ENCODE measurements around the gene RBM24. TPM values are rescaled to one million over a fixed set of nuclear protein-coding genes. Genes with fewer than 3 reads are reported as not detected.
A peak's percentile ranks its signal among the peaks of the same experiment; 100 is the strongest.

RBM24 gene
- total RNA-seq, 2 donors from 2014 or later, result 0.15 to 0.86 TPM

GRCh38 chr6:17276766-17277165 lies 4.4 kb upstream of the RBM24 start:
- Mint-ChIP-seq H3K27ac (no peak overlapping the region), H3K4me1 (peaks cover 1% of the 10 kb centered on the region), H3K27me3 (peaks cover 61% of the 10 kb centered on the region), H3K4me3 (no peak overlapping the region), H3K36me3 (ENCODE audit: low read depth) (no peaks in the 10 kb centered on the region)
- no peak for DNase-seq
- H3K9me3 ChIP-seq (ENCODE audit: control insufficient read depth, low read length, poor library complexity, severe bottlenecking), result no peaks in the 10 kb centered on the region
- no peak for ATAC-seq

GRCh38 chr6:17277256-17277655 lies 3.9 kb upstream of the RBM24 start:
- ATAC-seq (no peak), DNase-seq (no peak)
- no peaks in the 10 kb centered on the region for H3K9me3 ChIP-seq (ENCODE audit: control insufficient read depth, low read length, poor library complexity, severe bottlenecking)
- no peak overlapping the region for H3K4me3 Mint-ChIP-seq
- peaks cover 6% of the 10 kb centered on the region for H3K4me1 Mint-ChIP-seq
- no peaks in the 10 kb centered on the region for H3K36me3 Mint-ChIP-seq (ENCODE audit: low read depth)
- H3K27ac Mint-ChIP-seq, result no peak overlapping the region
- H3K27me3 Mint-ChIP-seq, result peaks cover 66% of the 10 kb centered on the region

GRCh38 chr6:17278289-17279063 lies 2.7 kb upstream of the RBM24 start:
- DNase-seq (no peak), ATAC-seq (no peak)
- no peaks in the 10 kb centered on the region for H3K9me3 ChIP-seq (ENCODE audit: control insufficient read depth, low read length, poor library complexity, severe bottlenecking)
- H3K4me1 Mint-ChIP-seq, result peaks cover 6% of the 10 kb centered on the region
- H3K36me3 Mint-ChIP-seq (ENCODE audit: low read depth), result no peaks in the 10 kb centered on the region
- H3K27ac Mint-ChIP-seq, result no peak overlapping the region
- H3K4me3 Mint-ChIP-seq, result no peak overlapping the region
- peaks cover 74% of the 10 kb centered on the region for H3K27me3 Mint-ChIP-seq

GRCh38 chr6:17280138-17280537 lies 1.0 kb upstream of the RBM24 start:
- H3K9me3 ChIP-seq (ENCODE audit: control insufficient read depth, low read length, poor library complexity, severe bottlenecking), result no peaks in the 10 kb centered on the region
- no peak for DNase-seq
- no peaks in the 10 kb centered on the region for H3K36me3 Mint-ChIP-seq (ENCODE audit: low read depth)
- no peak for ATAC-seq
- H3K4me1 Mint-ChIP-seq, result peaks cover 6% of the 10 kb centered on the region
- H3K27me3 Mint-ChIP-seq, result peaks cover 72% of the 10 kb centered on the region
- no peak overlapping the region for H3K4me3 Mint-ChIP-seq
- no peak overlapping the region for H3K27ac Mint-ChIP-seq

GRCh38 chr6:17280552-17281090 lies 540 bp upstream of the RBM24 start:
- Mint-ChIP-seq H3K4me1 (peaks cover 6% of the 10 kb centered on the region), H3K27me3 (peaks cover 77% of the 10 kb centered on the region), H3K27ac (no peak overlapping the region), H3K36me3 (ENCODE audit: low read depth) (no peaks in the 10 kb centered on the region), H3K4me3 (peak overlapping the region; percentile 77)
- ATAC-seq, result no peak
- H3K9me3 ChIP-seq (ENCODE audit: control insufficient read depth, low read length, poor library complexity, severe bottlenecking), result no peaks in the 10 kb centered on the region
- peak in 1 of 3 donors; percentile 4 for DNase-seq

GRCh38 chr6:17281497-17282481 lies 628 bp downstream of the RBM24 start:
- Mint-ChIP-seq H3K36me3 (ENCODE audit: low read depth) (no peaks in the 10 kb centered on the region), H3K27me3 (peaks cover 85% of the 10 kb centered on the region), H3K4me3 (peak overlapping the region; percentile 86), H3K4me1 (peaks cover 6% of the 10 kb centered on the region), H3K27ac (no peak overlapping the region)
- ATAC-seq (no peak), DNase-seq (no peak)
- no peaks in the 10 kb centered on the region for H3K9me3 ChIP-seq (ENCODE audit: control insufficient read depth, low read length, poor library complexity, severe bottlenecking)

GRCh38 chr6:17283074-17283473 lies 1.9 kb downstream of the RBM24 start:
- peaks cover 6% of the 10 kb centered on the region for H3K4me1 Mint-ChIP-seq
- H3K27ac Mint-ChIP-seq, result no peak overlapping the region
- no peak overlapping the region for H3K4me3 Mint-ChIP-seq
- H3K9me3 ChIP-seq (ENCODE audit: control insufficient read depth, low read length, poor library complexity, severe bottlenecking), result peaks cover 2% of the 10 kb centered on the region
- peaks cover 82% of the 10 kb centered on the region for H3K27me3 Mint-ChIP-seq
- H3K36me3 Mint-ChIP-seq (ENCODE audit: low read depth), result no peaks in the 10 kb centered on the region
- ATAC-seq (no peak), DNase-seq (no peak)

- ATAC-seq (no peak), DNase-seq (no peak)
- peaks cover 62% of the 10 kb centered on the region for H3K27me3 Mint-ChIP-seq
- H3K36me3 Mint-ChIP-seq (ENCODE audit: low read depth), result no peaks in the 10 kb centered on the region
- no peak overlapping the region for H3K4me3 Mint-ChIP-seq
- no peak overlapping the region for H3K27ac Mint-ChIP-seq
- H3K9me3 ChIP-seq (ENCODE audit: control insufficient read depth, low read length, poor library complexity, severe bottlenecking), result peaks cover 2% of the 10 kb centered on the region
- no peaks in the 10 kb centered on the region for H3K4me1 Mint-ChIP-seq
These were observed 8.5 kb downstream of the RBM24 start for GRCh38 chr6:17289630-17290061.

GRCh38 chr6:17291778-17292177 lies 10.6 kb downstream of the RBM24 start:
- DNase-seq, result no peak
- H3K36me3 Mint-ChIP-seq (ENCODE audit: low read depth), result no peaks in the 10 kb centered on the region
- H3K27ac Mint-ChIP-seq, result no peak overlapping the region
- H3K4me1 Mint-ChIP-seq, result no peaks in the 10 kb centered on the region
- no peak overlapping the region for H3K4me3 Mint-ChIP-seq
- H3K9me3 ChIP-seq (ENCODE audit: control insufficient read depth, low read length, poor library complexity, severe bottlenecking), result peaks cover 2% of the 10 kb centered on the region
- no peak for ATAC-seq
- H3K27me3 Mint-ChIP-seq, result peaks cover 51% of the 10 kb centered on the region

- no peak overlapping the region for H3K27ac Mint-ChIP-seq
These were observed 11.5 kb downstream of the RBM24 start for GRCh38 chr6:17292600-17293133.

GRCh38 chr6:17293395-17293794 lies 12.2 kb downstream of the RBM24 start:
- no peak for DNase-seq
- ATAC-seq, result no peak
- Mint-ChIP-seq H3K27ac (no peak overlapping the region), H3K4me3 (no peak overlapping the region), H3K27me3 (peaks cover 43% of the 10 kb centered on the region), H3K36me3 (ENCODE audit: low read depth) (no peaks in the 10 kb centered on the region), H3K4me1 (no peaks in the 10 kb centered on the region)
- H3K9me3 ChIP-seq (ENCODE audit: control insufficient read depth, low read length, poor library complexity, severe bottlenecking), result no peaks in the 10 kb centered on the region

More at GRCh38 chr6:17292600-17293133, 11.5 kb downstream of the RBM24 start:
- H3K36me3 Mint-ChIP-seq (ENCODE audit: low read depth), result no peaks in the 10 kb centered on the region
- no peaks in the 10 kb centered on the region for H3K4me1 Mint-ChIP-seq
- H3K4me3 Mint-ChIP-seq, result no peak overlapping the region
- ATAC-seq (no peak), DNase-seq (no peak)
- H3K27me3 Mint-ChIP-seq, result peaks cover 50% of the 10 kb centered on the region
- H3K9me3 ChIP-seq (ENCODE audit: control insufficient read depth, low read length, poor library complexity, severe bottlenecking), result no peaks in the 10 kb centered on the region

GRCh38 chr6:17297271-17298080 lies 16.3 kb downstream of the RBM24 start:
- H3K4me3 Mint-ChIP-seq, result no peak overlapping the region
- DNase-seq, result no peak
- no peak overlapping the region for H3K27ac Mint-ChIP-seq
- H3K36me3 Mint-ChIP-seq (ENCODE audit: low read depth), result no peaks in the 10 kb centered on the region
- no peaks in the 10 kb centered on the region for H3K4me1 Mint-ChIP-seq
- no peak for ATAC-seq
- no peaks in the 10 kb centered on the region for H3K9me3 ChIP-seq (ENCODE audit: control insufficient read depth, low read length, poor library complexity, severe bottlenecking)
- peaks cover 13% of the 10 kb centered on the region for H3K27me3 Mint-ChIP-seq
